CD14-positive monocyte (primary cell): ENCODE data around the gene CMC2. TPM values are rescaled to one million over a fixed set of nuclear protein-coding genes. Genes with fewer than 3 reads are reported as not detected.

Experiments used
- DNase-seq, 3 donors: peaks; one replicate each; pipeline ENCODE4 v3.0.0-alpha.2; 2011 to 2022
- H2AFZ ChIP-seq: 2 replicates; pipeline ENCODE4 v1.6.0; 2012; ENCODE audit warnings: mild to moderate bottlenecking, low read depth, low read length, inconsistent platforms; ENCODE audit not compliant: insufficient read depth, poor library complexity, severe bottlenecking
- H3K27ac ChIP-seq, 2 donors: 1 replicate in 1 of 2; 2 replicates in 1 of 2; pipeline ENCODE4 v1.5.1; 2012 to 2013; ENCODE audit warnings: low read length in 2 of 2, control low read depth in 1 of 2, inconsistent platforms in 1 of 2, low read depth in 1 of 2, mild to moderate bottlenecking in 1 of 2
- H3K27me3 ChIP-seq, 2 donors: one replicate each; pipeline versions ENCODE4 v1.6.0 to v1.6.1; 2011 to 2013; ENCODE audit warnings: low read length in 2 of 2; ENCODE audit not compliant: control insufficient read depth in 2 of 2, insufficient read depth in 2 of 2
- H3K36me3 ChIP-seq, 2 donors: replicated peaks in 1 of 2; 1 replicate in 1 of 2; 2 replicates in 1 of 2; pipeline versions ENCODE4 v1.5.1 to v1.6.1; 2012 to 2013; ENCODE audit warnings: low read length in 2 of 2, control low read depth in 1 of 2, inconsistent platforms in 1 of 2, mild to moderate bottlenecking in 1 of 2; ENCODE audit not compliant: insufficient read depth in 2 of 2, control insufficient read depth in 1 of 2
- H3K4me1 ChIP-seq, 2 donors: 1 replicate in 1 of 2; 2 replicates in 1 of 2; pipeline versions ENCODE4 v1.5.1 to v1.6.1; 2012 to 2013; ENCODE audit warnings: low read length in 2 of 2, control low read depth in 1 of 2, inconsistent platforms in 1 of 2, mild to moderate bottlenecking in 1 of 2, moderate library complexity in 1 of 2; ENCODE audit not compliant: insufficient read depth in 2 of 2, control insufficient read depth in 1 of 2
- H3K4me2 ChIP-seq: replicated peaks from 2 replicates; pipeline ENCODE3; 2012; ENCODE audit warnings: low read length, moderate library complexity, mild to moderate bottlenecking; ENCODE audit not compliant: poor library complexity, severe bottlenecking; ENCODE audit errors: extremely low read depth
- H3K4me3 ChIP-seq, 3 experiments: fragments of 200-600 bp in 1 of 3; sonication (generic) in 1 of 3; replicated peaks in 1 of 3; 1 replicate in 2 of 3; 2 replicates in 1 of 3; pipeline ENCODE4 v1.5.1; 2011 to 2013; ENCODE audit warnings: low read length in 3 of 3, mild to moderate bottlenecking in 3 of 3, control low read depth in 2 of 3, low read depth in 2 of 3, inconsistent platforms in 1 of 3, moderate library complexity in 1 of 3
- H3K79me2 ChIP-seq: 2 replicates; pipeline ENCODE4 v1.6.0; 2012; ENCODE audit warnings: mild to moderate bottlenecking, control low read depth, inconsistent platforms, low read length, moderate library complexity; ENCODE audit not compliant: insufficient read depth
- H3K9ac ChIP-seq: 2 replicates; pipeline ENCODE4 v1.6.0; 2017; ENCODE audit warnings: low read length, mild to moderate bottlenecking; ENCODE audit not compliant: insufficient read depth, poor library complexity, severe bottlenecking
- H3K9me3 ChIP-seq, 2 donors: replicated peaks in 1 of 2; 1 replicate in 1 of 2; 2 replicates in 1 of 2; pipeline versions ENCODE4 v1.5.1 to v1.6.1; 2012 to 2013; ENCODE audit warnings: low read length in 2 of 2, control low read depth in 1 of 2; ENCODE audit not compliant: control insufficient read depth in 1 of 2, insufficient read depth in 1 of 2
- H4K20me1 ChIP-seq: 2 replicates; pipeline ENCODE4 v1.6.0; 2012; ENCODE audit warnings: mild to moderate bottlenecking, low read length, control low read depth, moderate library complexity; ENCODE audit not compliant: insufficient read depth
- H3K27ac Mint-ChIP-seq, 7 donors: one replicate each; pipeline ENCODE4 v1.8.0; 2020; ENCODE audit warnings: mild to moderate bottlenecking in 7 of 7, mixed read lengths in 7 of 7, moderate library complexity in 6 of 7, inconsistent platforms in 2 of 7
- H3K27me3 Mint-ChIP-seq, 3 donors: one replicate each; pipeline ENCODE4 v1.8.0; 2021 to 2022; ENCODE audit warnings: low read depth in 3 of 3, mild to moderate bottlenecking in 3 of 3, mixed read lengths in 3 of 3, moderate library complexity in 3 of 3, inconsistent platforms in 1 of 3
- H3K36me3 Mint-ChIP-seq, 2 donors: one replicate each; pipeline ENCODE4 v1.8.0; 2020; ENCODE audit warnings: mixed read lengths in 2 of 2, inconsistent platforms in 1 of 2, mild to moderate bottlenecking in 1 of 2
- H3K4me1 Mint-ChIP-seq: one replicate; pipeline ENCODE4 v1.8.0; 2020; ENCODE audit warnings: mild to moderate bottlenecking, mixed read lengths
- H3K4me3 Mint-ChIP-seq, 2 donors: one replicate each; pipeline ENCODE4 v1.8.0; 2020; ENCODE audit warnings: mild to moderate bottlenecking in 2 of 2, mixed read lengths in 2 of 2, moderate library complexity in 1 of 2
- H3K9me3 Mint-ChIP-seq, 7 donors: one replicate each; pipeline ENCODE4 v1.8.0; 2020 to 2022; ENCODE audit warnings: mixed read lengths in 7 of 7, mild to moderate bottlenecking in 6 of 7, moderate library complexity in 6 of 7, inconsistent platforms in 2 of 7
- CTCF ChIP-seq: fragments of 200-600 bp; IDR thresholded peaks from one replicate; pipeline ENCODE4 v1.8.0; 2022; ENCODE audit warnings: antibody characterized with exemption, mild to moderate bottlenecking
- WGBS: methylation state at CpG from one replicate; pipeline ENCODE4 v1.1.5; 2013; ENCODE audit warnings: missing lambda C conversion rate; ENCODE audit not compliant: insufficient coverage; 5-methylcytosine and 5-hydroxymethylcytosine counted together
- intact Hi-C, 2 donors: fragments of 100-400 bp; cut with micrococcal nuclease; formaldehyde crosslinking; loops; one replicate each; pipeline versions ENCODE4 v1.15.0 to v1.15.1; 2023
- polyA plus RNA-seq, 3 donors: library from polyadenylated mRNA; depleted of rRNA in 1 of 3; unstranded in 2 of 3; stranded (reverse) in 1 of 3; fragments of 300-500 nt in 2 of 3; fragments of >200 nt in 1 of 3; fragmentation: Illumina TruSeq in 2 of 3; gene quantifications; 1 replicate in 2 of 3; 2 replicates in 1 of 3; pipeline ENCODE4 v1.2.3, GENCODE V29; 2012 to 2021

Gene CMC2
- polyA plus RNA-seq, 3 donors, result 55.3 to 79.5 (median 70.7) TPM

- Mint-ChIP-seq H3K9me3 (peaks cover 0 to 5% (median 1%) of the 10 kb centered on the region in 7 donors), H3K4me3 (no peak overlapping the region), H3K27me3 (peaks cover 0 to 5% (median 2%) of the 10 kb centered on the region in 3 donors), H3K36me3 (peaks cover 14 to 21% of the 10 kb centered on the region in 2 donors), H3K4me1 (no peaks in the 10 kb centered on the region), H3K27ac (no peak overlapping the region)
- TF ChIP-seq CTCF, result no peak
- no peak for DNase-seq
- Histone ChIP-seq H3K9me3 (no peaks in the 10 kb centered on the region), H3K4me1 (no peaks in the 10 kb centered on the region), H3K4me2 (no peak overlapping the region), H4K20me1 (no peaks in the 10 kb centered on the region), H3K27me3 (no peaks in the 10 kb centered on the region), H3K9ac (no peak overlapping the region), H3K27ac (no peak overlapping the region), H3K79me2 (no peaks in the 10 kb centered on the region), H2AFZ (no peak overlapping the region), H3K4me3 (no peak overlapping the region), H3K36me3 (peaks cover 0 to 10% of the 10 kb centered on the region in 2 donors)
- intact Hi-C loops, result no loop called here
- no CpG with 5 or more reads among the region's 4 CpGs for WGBS
These were observed 40.1 kb downstream of the CMC2 start for GRCh38 chr16:80966617-80967016.

DNA sequence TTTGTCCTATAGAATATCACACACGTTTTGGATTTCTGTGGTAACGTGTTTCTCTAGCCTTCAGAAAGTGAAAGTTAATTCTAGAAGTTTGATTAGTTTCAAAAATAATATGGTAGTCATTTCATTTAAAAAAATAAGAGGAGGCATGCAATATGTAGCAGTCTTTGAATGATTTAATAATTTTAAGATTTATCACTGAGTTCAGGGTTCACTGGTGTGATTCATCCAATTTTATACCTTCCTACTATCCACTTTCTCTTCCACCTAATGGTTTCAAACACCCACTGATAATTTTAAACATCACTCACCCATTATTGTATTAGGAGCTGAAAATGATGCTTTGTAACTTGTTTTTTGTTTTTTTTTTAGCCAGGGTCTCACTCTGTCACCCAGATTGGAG, 42.3 kb downstream of the CMC2 start:
- H3K27me3 Mint-ChIP-seq, result peaks cover 0 to 5% (median 2%) of the 10 kb centered on the region in 3 donors
- H3K36me3 Mint-ChIP-seq, result peaks cover 8% of the 10 kb centered on the region in 2 donors
- Histone ChIP-seq H3K27ac (no peak overlapping the region), H3K4me1 (no peaks in the 10 kb centered on the region), H3K9ac (no peak overlapping the region), H3K9me3 (peaks cover 0 to 9% of the 10 kb centered on the region in 2 donors), H3K27me3 (no peaks in the 10 kb centered on the region), H3K79me2 (no peaks in the 10 kb centered on the region), H3K4me3 (no peak overlapping the region), H4K20me1 (no peaks in the 10 kb centered on the region), H2AFZ (no peak overlapping the region), H3K36me3 (peaks cover 0 to 3% of the 10 kb centered on the region in 2 donors), H3K4me2 (no peak overlapping the region)
- H3K4me3 Mint-ChIP-seq, result no peak overlapping the region
- peak overlapping the region in 1 of 7 donors; percentile 9 for H3K27ac Mint-ChIP-seq
- no peak for TF ChIP-seq CTCF
- WGBS, result no CpG with 5 or more reads among the region's 2 CpGs
- intact Hi-C loops, result no loop called here
- DNase-seq, result no peak
- H3K4me1 Mint-ChIP-seq, result no peaks in the 10 kb centered on the region
- H3K9me3 Mint-ChIP-seq, result peaks cover 1 to 15% (median 11%) of the 10 kb centered on the region in 7 donors
